Prostate gland (tissue), 2 donors: ENCODE data around the gene GIN1.

Experiments
- CTCF ChIP-seq, 4 experiments: fragments of 200-600 bp in 2 of 4; fragments of 450-650 bp in 2 of 4; sonication (generic) in 2 of 4; IDR thresholded peaks; 1 replicate in 3 of 4; 2 replicates in 1 of 4; pipeline ENCODE4 v1.5.1; 2016 to 2019; ENCODE audit warnings: antibody characterized with exemption in 4 of 4, mild to moderate bottlenecking in 2 of 4, moderate library complexity in 2 of 4
- POLR2A ChIP-seq: fragments of 450-650 bp; IDR thresholded peaks from one replicate; pipeline ENCODE4 v1.6.1; 2016; ENCODE audit warnings: antibody characterized with exemption, mild to moderate bottlenecking
- POLR2AphosphoS5 ChIP-seq: sonication (generic); formaldehyde crosslinking; IDR thresholded peaks from one replicate; pipeline ENCODE4 v1.6.1; 2017; ENCODE audit warnings: antibody characterized with exemption

DNA sequence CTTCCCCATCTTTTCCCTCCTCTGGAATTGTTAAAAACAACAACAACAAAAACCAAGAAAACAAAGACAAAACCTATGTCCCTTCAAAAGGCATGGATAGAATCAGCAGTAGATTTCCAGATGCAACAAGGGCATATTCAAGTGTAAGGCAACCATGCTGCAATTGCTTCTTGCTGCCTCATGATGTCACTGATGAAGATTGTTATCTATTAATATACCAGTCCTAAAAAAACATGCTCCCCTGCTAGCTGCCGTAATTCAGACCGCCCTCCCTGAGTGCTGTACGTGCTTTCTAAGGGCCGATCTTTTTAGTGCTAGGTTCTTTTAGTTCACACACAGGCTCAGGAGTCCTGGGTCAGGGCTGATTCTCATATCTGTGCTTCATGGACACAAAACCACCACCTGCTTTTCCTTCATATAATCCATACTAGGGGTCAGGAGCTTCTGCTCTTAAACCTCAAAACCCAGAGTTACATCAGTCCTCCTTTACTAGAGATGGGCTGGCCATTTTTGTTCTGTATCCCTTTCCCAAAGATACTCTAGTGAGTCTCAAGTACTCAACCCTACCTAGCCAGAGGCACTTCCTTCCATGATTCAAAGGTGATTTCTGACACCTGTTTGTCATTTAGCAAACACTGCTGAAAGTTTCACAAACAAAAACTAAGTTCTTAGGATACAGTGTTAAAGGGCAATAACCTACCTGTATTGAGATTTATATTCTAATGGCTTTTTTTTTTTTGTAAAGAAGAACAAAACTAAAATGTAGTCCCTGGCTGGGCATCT lies 82.1 kb downstream of the GIN1 start:
- TF ChIP-seq CTCF (IDR thresholded peaks at IDR 0.05): no peak
- no peak for TF ChIP-seq POLR2A
- no peak for TF ChIP-seq POLR2AphosphoS5
